ENCODE results near the gene BBOX1. TPM values are rescaled to one million over a fixed set of nuclear protein-coding genes. Genes with fewer than 3 reads are reported as not detected.
"Not testable (repeated sequence)": the region's sequence is repeated elsewhere in the genome, so short reads cannot be mapped to it uniquely, and the experiment has no call there.

The BBOX1 gene
- total and polyA plus RNA-seq, 9 donors = 0.14 to 0.80 (median 0.27) TPM

DNA sequence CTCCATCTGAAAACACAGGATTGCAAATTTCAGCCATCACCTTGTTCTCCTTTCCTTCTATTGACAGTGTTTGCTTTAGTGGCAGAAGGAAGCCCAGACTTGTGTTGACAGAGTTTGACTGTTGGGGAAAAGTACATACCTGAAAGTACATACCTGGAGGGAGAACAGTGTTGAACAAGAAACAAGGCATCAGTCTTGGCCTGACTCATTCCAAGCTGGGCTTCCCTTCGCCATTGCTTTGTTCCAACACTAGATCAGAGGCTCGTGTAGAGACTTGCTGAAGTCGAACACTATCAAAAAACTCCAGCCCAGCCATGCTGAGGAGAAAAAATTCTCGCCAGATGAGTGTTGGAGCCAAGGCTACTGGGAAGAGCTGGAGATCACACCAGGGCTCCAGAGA is 133.4 kb downstream of the BBOX1 start:
- 83% methylated on average over 4 of the region's 4 CpGs for WGBS (ENCODE audit: insufficient coverage)
- Histone ChIP-seq H3K27ac (ENCODE audit: low read length) (no peak overlapping the region), H3K4me1 (ENCODE audit: control insufficient read depth, insufficient read depth, low read length) (no peaks in the 10 kb centered on the region), H3K36me3 (ENCODE audit: control insufficient read depth, insufficient read depth, low read length) (no peaks in the 10 kb centered on the region), H3K27me3 (ENCODE audit: control insufficient read depth, insufficient read depth, low read length) (no peaks in the 10 kb centered on the region), H3K9me3 (replicated peaks; ENCODE audit: control insufficient read depth, low read depth, low read length) (no peaks in the 10 kb centered on the region), H3K4me3 (ENCODE audit: low read length) (no peak overlapping the region)
- no peak for DNase-seq

DNA sequence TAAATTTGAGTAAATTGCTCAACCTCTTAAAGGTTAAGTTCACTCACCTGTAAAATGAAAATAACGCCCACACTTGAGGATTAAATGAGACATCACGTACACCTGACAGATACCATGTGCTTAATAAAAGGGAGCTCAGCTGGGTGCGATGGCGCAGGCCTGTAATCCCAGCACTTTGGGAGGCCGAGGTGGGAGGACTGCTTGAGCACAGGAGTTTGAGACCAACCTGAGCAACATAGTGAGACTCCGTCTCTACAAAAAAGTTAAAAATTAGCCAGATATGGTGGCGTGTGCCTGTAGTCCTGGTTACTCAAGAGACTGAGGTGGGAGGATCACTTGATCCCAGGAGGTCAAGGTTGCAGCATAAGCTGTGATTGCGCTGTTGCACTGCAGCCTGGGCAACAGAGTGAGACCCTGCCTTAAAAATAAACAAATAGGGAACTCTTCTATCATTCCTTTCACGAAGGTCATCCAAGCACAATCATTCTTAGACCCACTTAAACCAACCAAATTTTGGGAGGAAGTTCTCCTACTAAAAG is 134.1 kb downstream of the BBOX1 start:
- no peak for DNase-seq
- Histone ChIP-seq H3K9me3 (replicated peaks; ENCODE audit: control insufficient read depth, low read depth, low read length) (no peaks in the 10 kb centered on the region), H3K27ac (ENCODE audit: low read length) (no peak overlapping the region), H3K4me3 (ENCODE audit: low read length) (no peak overlapping the region), H3K36me3 (ENCODE audit: control insufficient read depth, insufficient read depth, low read length) (no peaks in the 10 kb centered on the region), H3K27me3 (ENCODE audit: control insufficient read depth, insufficient read depth, low read length) (no peaks in the 10 kb centered on the region), H3K4me1 (ENCODE audit: control insufficient read depth, insufficient read depth, low read length) (no peaks in the 10 kb centered on the region)
- 93% methylated on average over 8 of the region's 9 CpGs for WGBS (ENCODE audit: insufficient coverage)

DNA sequence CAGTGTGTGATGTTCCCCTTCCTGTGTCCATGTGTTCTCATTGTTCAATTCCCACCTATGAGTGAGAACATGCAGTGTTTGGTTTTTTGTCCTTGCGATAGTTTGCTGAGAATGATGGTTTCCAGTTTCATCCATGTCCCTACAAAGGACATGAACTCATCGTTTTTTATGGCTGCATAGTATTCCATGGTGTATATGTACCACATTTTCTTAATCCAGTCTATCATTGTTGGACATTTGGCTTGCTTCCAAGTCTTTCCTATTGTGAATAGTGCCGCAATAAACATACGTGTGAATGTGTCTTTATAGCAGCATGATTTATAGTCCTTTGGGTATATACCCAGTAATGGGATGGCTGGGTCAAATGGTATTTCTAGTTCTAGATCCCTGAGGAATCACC is 134.9 kb downstream of the BBOX1 start:
- H3K27ac ChIP-seq (ENCODE audit: low read length); H3K4me3 ChIP-seq (ENCODE audit: low read length); H3K9me3 ChIP-seq (replicated peaks; ENCODE audit: control insufficient read depth, low read depth, low read length); H3K36me3 ChIP-seq (ENCODE audit: control insufficient read depth, insufficient read depth, low read length); DNase-seq; H3K27me3 ChIP-seq (ENCODE audit: control insufficient read depth, insufficient read depth, low read length); H3K4me1 ChIP-seq (ENCODE audit: control insufficient read depth, insufficient read depth, low read length): not testable (repeated sequence)
- no CpG with 5 or more reads among the region's 4 CpGs for WGBS (ENCODE audit: insufficient coverage)

Other genes with a start within 250 kb of the BBOX1 start
- gene FIBIN, start 46.7 kb upstream of the BBOX1 start, total RNA-seq = 48.0 TPM
- 100 to 1,000 TPM in 1 of 8 donors, 10 to 100 TPM in 7; 25.8 to 108 (median 50.1) TPM for gene FIBIN, start 46.7 kb upstream of the BBOX1 start, polyA plus RNA-seq (ENCODE audit: insufficient read depth in 1 of 8, insufficient read length in 8 of 8, low replicate concordance in 1 of 8)